H9 (cell line): ENCODE results near the gene TTYH2. TPM values are rescaled to one million over a fixed set of nuclear protein-coding genes. Genes with fewer than 3 reads are reported as not detected.

ENCODE experiments used
- DNase-seq: peaks from one replicate; pipeline ENCODE4 v3.0.0-alpha.2; 2017
- H2AFZ ChIP-seq: one replicate; pipeline ENCODE4 v1.6.1; 2013; ENCODE audit warnings: mild to moderate bottlenecking, low read length, control low read depth, moderate library complexity
- H2AK5ac ChIP-seq: 2 replicates; pipeline ENCODE4 v1.6.1; 2013; ENCODE audit warnings: low read length, control low read depth, mixed read lengths; ENCODE audit not compliant: insufficient read length
- H2BK120ac ChIP-seq: one replicate; pipeline ENCODE4 v1.6.1; 2013; ENCODE audit warnings: low read depth, mild to moderate bottlenecking, low read length, control low read depth, inconsistent platforms; ENCODE audit not compliant: poor library complexity, severe bottlenecking
- H2BK12ac ChIP-seq: 2 replicates; pipeline ENCODE4 v1.6.1; 2013; ENCODE audit warnings: low read length, control low read depth, mixed read lengths, low read depth; ENCODE audit not compliant: insufficient read length
- H2BK15ac ChIP-seq: 2 replicates; pipeline ENCODE4 v1.6.1; 2013; ENCODE audit warnings: low read depth, low read length, control low read depth
- H2BK20ac ChIP-seq: one replicate; pipeline ENCODE4 v1.6.1; 2013; ENCODE audit warnings: low read depth, mild to moderate bottlenecking, low read length, control low read depth, inconsistent platforms; ENCODE audit not compliant: poor library complexity, severe bottlenecking
- H2BK5ac ChIP-seq: 2 replicates; pipeline ENCODE4 v1.6.1; 2013; ENCODE audit warnings: low read length, control low read depth, mixed read lengths; ENCODE audit not compliant: insufficient read length
- H3K14ac ChIP-seq: 2 replicates; pipeline ENCODE4 v1.6.1; 2013; ENCODE audit warnings: low read length, control low read depth; ENCODE audit not compliant: insufficient read depth
- H3K18ac ChIP-seq: 2 replicates; pipeline ENCODE4 v1.6.1; 2013; ENCODE audit warnings: low read depth, mild to moderate bottlenecking, mixed read lengths, low read length, control low read depth; ENCODE audit not compliant: insufficient read length
- H3K23ac ChIP-seq: 2 replicates; pipeline ENCODE4 v1.6.1; 2013; ENCODE audit warnings: low read length, control low read depth, mixed read lengths, low read depth; ENCODE audit not compliant: insufficient read length
- H3K23me2 ChIP-seq: 2 replicates; pipeline ENCODE4 v1.6.1; 2013; ENCODE audit warnings: low read depth, mild to moderate bottlenecking, mixed read lengths, low read length, control low read depth; ENCODE audit not compliant: insufficient read length, poor library complexity, severe bottlenecking
- H3K27ac ChIP-seq: 2 replicates; pipeline ENCODE4 v1.5.1; 2013; ENCODE audit warnings: low read length, control low read depth, mixed read lengths, low read depth; ENCODE audit not compliant: insufficient read length
- H3K27me3 ChIP-seq: 2 replicates; pipeline ENCODE4 v1.6.1; 2013; ENCODE audit warnings: low read length, control low read depth, inconsistent platforms; ENCODE audit not compliant: insufficient read depth
- H3K4ac ChIP-seq: 2 replicates; pipeline ENCODE4 v1.6.1; 2013; ENCODE audit warnings: low read depth, mild to moderate bottlenecking, control low read depth, inconsistent platforms, low read length, moderate library complexity
- H3K4me1 ChIP-seq: 2 replicates; pipeline ENCODE4 v1.6.1; 2013; ENCODE audit warnings: low read length, control low read depth, inconsistent platforms; ENCODE audit not compliant: insufficient read depth
- H3K4me2 ChIP-seq: 2 replicates; pipeline ENCODE4 v1.6.1; 2013; ENCODE audit warnings: low read length, control low read depth, mixed read lengths; ENCODE audit not compliant: insufficient read length, insufficient read depth
- H3K56ac ChIP-seq: 2 replicates; pipeline ENCODE4 v1.6.1; 2013; ENCODE audit warnings: low read depth, mild to moderate bottlenecking, mixed read lengths, low read length, control low read depth; ENCODE audit not compliant: insufficient read length
- H3K79me1 ChIP-seq: 2 replicates; pipeline ENCODE4 v1.6.1; 2013; ENCODE audit warnings: low read depth, mild to moderate bottlenecking, moderate library complexity, low read length, control low read depth, inconsistent platforms; ENCODE audit not compliant: insufficient read depth, poor library complexity, severe bottlenecking
- H3K79me2 ChIP-seq: 2 replicates; pipeline ENCODE4 v1.6.1; 2013; ENCODE audit warnings: low read length, control low read depth, inconsistent platforms; ENCODE audit not compliant: insufficient read depth
- H3K9ac ChIP-seq: 2 replicates; pipeline ENCODE4 v1.6.1; 2013; ENCODE audit warnings: low read length, control low read depth, mixed read lengths; ENCODE audit not compliant: insufficient read length; ENCODE audit errors: extremely low read depth
- H3K9me3 ChIP-seq: one replicate; pipeline ENCODE4 v1.6.1; 2013; ENCODE audit warnings: low read depth, low read length, inconsistent platforms; ENCODE audit not compliant: control insufficient read depth
- H3T11ph ChIP-seq: one replicate; pipeline ENCODE4 v1.6.1; 2013; ENCODE audit warnings: mild to moderate bottlenecking, low read length, control low read depth, inconsistent platforms
- H4K20me1 ChIP-seq: one replicate; pipeline ENCODE4 v1.6.1; 2013; ENCODE audit not compliant: control insufficient read depth, insufficient read length, insufficient read depth
- H4K5ac ChIP-seq: 2 replicates; pipeline ENCODE4 v1.6.1; 2013; ENCODE audit warnings: low read depth, mild to moderate bottlenecking, mixed read lengths, low read length, control low read depth; ENCODE audit not compliant: insufficient read length
- H4K8ac ChIP-seq: replicated peaks from 2 replicates; pipeline ENCODE4 v1.6.1; 2013; ENCODE audit warnings: low read length, control low read depth, mixed read lengths, low read depth; ENCODE audit not compliant: insufficient read length
- H4K91ac ChIP-seq: 2 replicates; pipeline ENCODE4 v1.6.1; 2013; ENCODE audit warnings: low read depth, mild to moderate bottlenecking, moderate library complexity, mixed read lengths, low read length, control low read depth; ENCODE audit not compliant: insufficient read length
- H3K27ac Mint-ChIP-seq, 3 experiments: 2 replicates in 2 of 3; 3 replicates in 1 of 3; pipeline ENCODE4 v1.8.0; 2020 to 2021; ENCODE audit warnings: mixed read lengths in 3 of 3, mild to moderate bottlenecking in 1 of 3, moderate library complexity in 1 of 3
- H3K27me3 Mint-ChIP-seq: 2 replicates; pipeline ENCODE4 v1.8.0; 2021; ENCODE audit warnings: low read depth, mild to moderate bottlenecking, moderate library complexity, mixed read lengths
- H3K36me3 Mint-ChIP-seq, 3 experiments: 2 replicates in 2 of 3; 3 replicates in 1 of 3; pipeline ENCODE4 v1.8.0; 2020 to 2021; ENCODE audit warnings: low read depth in 3 of 3, mixed read lengths in 3 of 3; ENCODE audit not compliant: insufficient read depth in 1 of 3
- H3K4me1 Mint-ChIP-seq, 2 experiments: 2 replicates each; pipeline ENCODE4 v1.8.0; 2020; ENCODE audit warnings: mixed read lengths in 2 of 2
- H3K4me3 Mint-ChIP-seq, 2 experiments: 2 replicates in 1 of 2; 3 replicates in 1 of 2; pipeline ENCODE4 v1.8.0; 2020 to 2021; ENCODE audit warnings: mild to moderate bottlenecking in 2 of 2, mixed read lengths in 2 of 2, moderate library complexity in 1 of 2
- H3K9me3 Mint-ChIP-seq, 2 experiments: 2 replicates in 1 of 2; 3 replicates in 1 of 2; pipeline ENCODE4 v1.8.0; 2020; ENCODE audit warnings: mild to moderate bottlenecking in 2 of 2, mixed read lengths in 2 of 2, moderate library complexity in 1 of 2
- WGBS: extraction: QIAGEN DNeasy Blood & Tissue Kit; methylation state at CpG from one replicate; pipeline ENCODE4 v1.1.7; 2013; ENCODE audit warnings: missing lambda C conversion rate, low lambda C conversion rate, mixed read lengths; ENCODE audit not compliant: insufficient read length; ENCODE audit errors: extremely low coverage; 5-methylcytosine and 5-hydroxymethylcytosine counted together
- total RNA-seq: library from RNA; stranded (reverse); gene quantifications from 2 replicates; pipeline ENCODE4 v1.2.1, GENCODE V29; 2021
- TF ChIP-seq, protein P1 (sequence below): fragments of 200-600 bp; sonication (generic); conservative IDR thresholded peaks from 3 replicates; pipeline ENCODE4 v1.8.0; 2021; ENCODE audit warnings: antibody characterized with exemption, mild to moderate bottlenecking

TTYH2 gene
- total RNA-seq, 1 experiment from 2014 or later, result 1.6 TPM

DNA sequence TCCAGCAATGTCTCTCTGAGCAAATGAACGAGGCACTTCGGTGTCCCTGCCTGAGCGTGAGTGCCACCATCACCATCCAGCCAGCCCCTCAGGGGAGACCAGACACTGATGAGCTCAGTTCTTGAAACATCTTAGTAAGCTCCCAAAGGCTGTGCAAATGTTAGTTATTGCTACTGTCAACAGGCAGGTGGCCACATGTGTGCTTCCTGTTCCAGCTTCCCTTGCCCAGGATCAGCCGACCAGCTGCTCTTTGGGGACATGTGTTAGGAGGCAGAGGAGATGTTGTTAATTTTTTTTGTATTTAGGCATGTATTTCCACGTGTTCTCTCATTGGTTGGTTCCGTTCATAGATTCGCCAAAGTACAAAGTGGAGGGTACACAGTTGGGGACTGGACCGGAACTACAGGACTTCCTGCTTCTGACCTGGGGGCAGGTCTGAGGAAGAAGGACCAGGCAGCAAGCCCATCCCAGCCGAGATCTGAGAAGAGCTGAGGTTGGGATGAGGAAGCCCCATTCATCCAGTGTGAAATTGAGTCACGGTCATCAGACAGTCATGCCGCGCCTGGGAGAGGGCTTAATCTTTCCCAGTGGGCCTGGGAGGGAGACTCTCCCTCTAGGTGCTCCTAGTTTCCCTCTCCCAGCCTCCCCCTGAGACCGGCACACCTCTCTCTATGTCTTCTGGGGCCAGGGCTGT, 3.8 kb downstream of the TTYH2 start:
- H4K20me1 ChIP-seq, result no peaks in the 10 kb centered on the region
- no peak overlapping the region for H2BK120ac ChIP-seq
- H2BK15ac ChIP-seq, result no peak overlapping the region
- no peak overlapping the region; a peak in 1 of 7 replicates for H3K27ac Mint-ChIP-seq
- WGBS, result no CpG with 5 or more reads among the region's 13 CpGs
- no peak overlapping the region for H3K4me3 Mint-ChIP-seq
- H4K5ac ChIP-seq, result no peak overlapping the region
- H2AK5ac ChIP-seq, result no peak overlapping the region
- no peak overlapping the region for H3K4ac ChIP-seq
- H2AFZ ChIP-seq, result no peak overlapping the region
- no peak overlapping the region for H4K91ac ChIP-seq
- H3T11ph ChIP-seq, result no peak overlapping the region
- no peak overlapping the region for H3K4me2 ChIP-seq
- H3K23me2 ChIP-seq, result peaks cover 15% of the 10 kb centered on the region
- H2BK5ac ChIP-seq, result no peak overlapping the region
- no peak overlapping the region for H3K14ac ChIP-seq
- H3K27ac ChIP-seq, result no peak overlapping the region
- no peaks in the 10 kb centered on the region for H3K9me3 Mint-ChIP-seq
- no peaks in the 10 kb centered on the region for H3K79me2 ChIP-seq
- no peak overlapping the region for H2BK12ac ChIP-seq
- H3K27me3 ChIP-seq, result peaks cover 3% of the 10 kb centered on the region; the same call in 1 of the 2 replicates
- DNase-seq, result no peak
- no peak overlapping the region for H4K8ac ChIP-seq
- H3K56ac ChIP-seq, result no peak overlapping the region
- H3K23ac ChIP-seq, result no peak overlapping the region
- no peak overlapping the region for H3K9ac ChIP-seq
- peaks cover 47% of the 10 kb centered on the region for H3K27me3 Mint-ChIP-seq
- H2BK20ac ChIP-seq, result no peak overlapping the region
- H3K4me1 Mint-ChIP-seq, result peaks cover 15 to 24% of the 10 kb centered on the region in 2 experiments
- H3K18ac ChIP-seq, result no peak overlapping the region
- no peaks in the 10 kb centered on the region for H3K4me1 ChIP-seq
- H3K36me3 Mint-ChIP-seq, result no peaks in the 10 kb centered on the region
- TF ChIP-seq, protein P1, sequence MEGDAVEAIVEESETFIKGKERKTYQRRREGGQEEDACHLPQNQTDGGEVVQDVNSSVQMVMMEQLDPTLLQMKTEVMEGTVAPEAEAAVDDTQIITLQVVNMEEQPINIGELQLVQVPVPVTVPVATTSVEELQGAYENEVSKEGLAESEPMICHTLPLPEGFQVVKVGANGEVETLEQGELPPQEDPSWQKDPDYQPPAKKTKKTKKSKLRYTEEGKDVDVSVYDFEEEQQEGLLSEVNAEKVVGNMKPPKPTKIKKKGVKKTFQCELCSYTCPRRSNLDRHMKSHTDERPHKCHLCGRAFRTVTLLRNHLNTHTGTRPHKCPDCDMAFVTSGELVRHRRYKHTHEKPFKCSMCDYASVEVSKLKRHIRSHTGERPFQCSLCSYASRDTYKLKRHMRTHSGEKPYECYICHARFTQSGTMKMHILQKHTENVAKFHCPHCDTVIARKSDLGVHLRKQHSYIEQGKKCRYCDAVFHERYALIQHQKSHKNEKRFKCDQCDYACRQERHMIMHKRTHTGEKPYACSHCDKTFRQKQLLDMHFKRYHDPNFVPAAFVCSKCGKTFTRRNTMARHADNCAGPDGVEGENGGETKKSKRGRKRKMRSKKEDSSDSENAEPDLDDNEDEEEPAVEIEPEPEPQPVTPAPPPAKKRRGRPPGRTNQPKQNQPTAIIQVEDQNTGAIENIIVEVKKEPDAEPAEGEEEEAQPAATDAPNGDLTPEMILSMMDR, result no peak
- no peaks in the 10 kb centered on the region for H3K9me3 ChIP-seq
- H3K79me1 ChIP-seq, result no peaks in the 10 kb centered on the region
